ENCODE results near the gene MATN1.

The MATN1 gene

DNA sequence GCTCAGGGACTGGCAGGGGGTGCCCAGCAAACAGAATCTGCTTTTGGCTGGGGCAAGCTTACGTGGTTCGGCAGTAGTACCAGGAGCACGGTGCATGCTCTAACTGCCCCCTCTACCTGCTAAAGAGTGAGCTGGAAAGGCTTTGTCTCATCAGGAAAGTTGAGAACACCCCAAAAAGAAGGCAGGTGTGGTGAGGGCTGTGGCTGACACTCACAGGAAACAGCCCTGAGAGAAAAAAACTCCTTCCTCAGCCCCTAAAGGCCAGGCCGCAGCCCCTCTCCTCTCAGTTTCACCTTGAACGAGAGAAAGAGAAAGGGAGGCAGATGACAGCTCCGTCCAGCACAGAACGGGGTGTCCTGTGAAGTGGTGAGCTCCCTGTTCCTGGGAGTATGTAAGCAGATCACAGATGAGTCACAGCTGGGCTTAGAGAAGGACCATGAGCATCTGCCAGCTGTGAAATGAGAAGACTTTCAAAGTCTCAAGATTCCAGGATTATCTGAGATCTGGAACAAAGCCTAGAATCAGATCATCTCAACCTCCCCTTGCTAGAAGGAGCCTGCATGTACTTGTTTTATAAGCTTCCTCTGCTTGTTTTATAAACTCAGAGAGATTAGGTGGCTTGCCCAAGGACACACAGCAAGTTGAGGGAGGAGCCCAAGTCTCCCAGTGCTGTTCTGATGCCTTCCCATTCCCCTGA, 20.8 kb upstream of the MATN1 start:
- no peak for DNase-seq

DNA sequence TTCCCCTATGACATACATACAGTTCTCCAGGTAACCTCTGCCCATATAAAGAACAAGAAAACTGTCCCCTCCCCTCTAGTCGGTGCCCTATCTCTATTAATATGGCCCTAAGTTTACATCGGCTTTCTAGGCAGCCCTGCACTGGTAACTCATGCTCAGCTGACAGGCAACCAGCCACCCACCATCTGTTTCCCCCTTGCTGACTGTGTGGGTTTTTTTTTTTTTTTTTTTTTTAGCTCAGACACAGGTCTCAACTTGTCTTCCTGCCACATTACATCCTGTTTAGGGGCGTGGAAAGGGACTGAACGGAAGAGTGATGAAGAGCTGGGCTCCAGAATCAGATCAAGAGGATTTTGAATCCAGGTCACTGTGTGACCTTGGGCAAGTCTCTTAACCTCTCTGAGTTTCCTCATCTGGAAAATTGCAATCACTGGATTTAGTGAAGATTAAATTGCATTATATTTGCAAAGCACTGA, 20.2 kb upstream of the MATN1 start:
- DNase-seq, result peak; percentile 86

DNA sequence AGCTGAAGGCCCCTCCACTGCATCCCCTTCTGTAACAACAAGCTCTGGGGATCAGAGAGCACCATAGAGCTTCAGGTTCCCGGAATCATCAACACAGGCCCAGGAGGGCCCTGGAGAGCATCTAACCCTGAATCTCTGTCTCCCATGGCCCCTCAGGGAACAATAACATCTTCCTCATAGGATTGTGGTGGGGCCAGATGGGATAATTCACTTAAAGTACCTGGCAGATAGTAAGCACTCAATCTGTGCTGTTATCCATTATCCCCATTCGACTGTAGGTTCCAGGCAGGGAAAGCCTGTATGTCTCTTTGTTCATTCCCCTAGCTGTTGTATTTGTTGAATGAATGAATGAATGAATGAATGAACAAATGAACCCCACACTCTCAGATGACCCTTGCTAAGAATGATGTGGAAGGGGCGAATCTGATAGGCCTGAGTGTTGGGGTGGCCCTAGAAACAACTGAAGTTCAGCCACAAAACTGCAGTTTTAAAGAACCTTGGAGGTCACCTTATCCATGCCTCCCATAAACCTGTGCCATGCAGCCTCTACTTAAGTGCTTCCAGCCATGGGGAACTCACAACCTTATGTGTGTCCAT, 19.7 kb upstream of the MATN1 start:
- no peak for DNase-seq

DNA sequence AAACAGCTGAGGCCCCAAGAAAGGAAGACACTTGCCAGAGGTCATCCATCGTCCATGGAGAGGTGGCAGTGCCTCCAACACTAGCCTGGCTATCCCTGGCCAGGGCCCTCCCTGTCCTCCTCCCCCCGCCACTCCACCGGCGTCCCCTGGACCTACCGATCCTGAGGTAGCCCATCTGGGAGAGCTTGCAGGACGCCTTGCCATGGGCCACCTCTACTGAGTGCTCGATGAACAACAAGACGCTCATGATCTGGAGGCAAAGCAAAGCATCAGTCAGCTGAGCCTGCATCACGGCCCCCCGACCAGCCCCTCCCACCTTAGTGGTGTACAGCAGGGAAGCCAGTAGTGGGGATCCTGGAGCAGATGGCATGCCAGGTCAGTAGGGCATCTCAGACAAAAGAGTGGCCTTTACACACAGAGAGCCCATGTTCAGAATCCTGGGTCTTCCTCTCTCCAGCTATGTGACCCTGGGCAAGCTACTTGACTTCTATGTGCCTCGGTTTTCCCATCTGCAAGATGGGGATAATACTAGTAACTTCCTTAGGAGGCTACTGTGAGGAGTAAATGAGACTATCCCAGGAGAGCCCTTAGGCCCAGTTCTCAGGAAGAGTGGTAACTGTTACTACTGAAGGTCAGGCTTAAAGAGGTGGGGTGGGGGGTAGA, 19.0 kb upstream of the MATN1 start:
- DNase-seq, result no peak

DNA sequence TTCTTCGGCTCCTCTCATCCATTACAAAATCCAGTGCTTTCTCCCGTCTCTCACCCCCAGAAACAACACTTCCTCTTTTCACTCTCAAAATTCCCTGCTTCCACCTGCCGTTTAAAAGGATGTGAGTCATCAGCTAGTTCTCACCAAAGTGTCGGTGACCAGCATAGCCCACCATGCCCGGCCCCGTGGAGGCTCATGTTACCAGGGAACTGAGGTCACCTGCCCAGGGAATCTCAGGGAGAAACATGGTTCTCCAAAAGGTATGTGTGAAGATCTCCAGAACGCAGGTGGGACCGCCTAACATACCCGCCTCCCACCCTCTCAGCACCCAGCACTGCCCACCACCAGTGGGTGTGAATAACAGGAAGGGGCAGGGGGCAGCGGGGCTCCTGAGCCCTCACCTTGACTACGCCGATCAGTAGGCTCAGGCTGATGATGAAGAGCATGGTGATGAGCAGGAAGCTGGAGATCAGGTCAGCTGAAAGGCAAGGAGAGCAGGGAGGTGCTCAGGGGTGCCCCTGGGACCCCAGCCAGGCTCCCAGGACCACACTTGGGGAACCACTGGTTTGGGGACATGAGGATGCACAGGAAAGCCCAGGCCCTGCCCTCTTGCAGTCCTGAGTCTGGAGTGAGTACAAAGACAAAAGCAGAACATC, 18.0 kb upstream of the MATN1 start:
- no peak for DNase-seq

DNA sequence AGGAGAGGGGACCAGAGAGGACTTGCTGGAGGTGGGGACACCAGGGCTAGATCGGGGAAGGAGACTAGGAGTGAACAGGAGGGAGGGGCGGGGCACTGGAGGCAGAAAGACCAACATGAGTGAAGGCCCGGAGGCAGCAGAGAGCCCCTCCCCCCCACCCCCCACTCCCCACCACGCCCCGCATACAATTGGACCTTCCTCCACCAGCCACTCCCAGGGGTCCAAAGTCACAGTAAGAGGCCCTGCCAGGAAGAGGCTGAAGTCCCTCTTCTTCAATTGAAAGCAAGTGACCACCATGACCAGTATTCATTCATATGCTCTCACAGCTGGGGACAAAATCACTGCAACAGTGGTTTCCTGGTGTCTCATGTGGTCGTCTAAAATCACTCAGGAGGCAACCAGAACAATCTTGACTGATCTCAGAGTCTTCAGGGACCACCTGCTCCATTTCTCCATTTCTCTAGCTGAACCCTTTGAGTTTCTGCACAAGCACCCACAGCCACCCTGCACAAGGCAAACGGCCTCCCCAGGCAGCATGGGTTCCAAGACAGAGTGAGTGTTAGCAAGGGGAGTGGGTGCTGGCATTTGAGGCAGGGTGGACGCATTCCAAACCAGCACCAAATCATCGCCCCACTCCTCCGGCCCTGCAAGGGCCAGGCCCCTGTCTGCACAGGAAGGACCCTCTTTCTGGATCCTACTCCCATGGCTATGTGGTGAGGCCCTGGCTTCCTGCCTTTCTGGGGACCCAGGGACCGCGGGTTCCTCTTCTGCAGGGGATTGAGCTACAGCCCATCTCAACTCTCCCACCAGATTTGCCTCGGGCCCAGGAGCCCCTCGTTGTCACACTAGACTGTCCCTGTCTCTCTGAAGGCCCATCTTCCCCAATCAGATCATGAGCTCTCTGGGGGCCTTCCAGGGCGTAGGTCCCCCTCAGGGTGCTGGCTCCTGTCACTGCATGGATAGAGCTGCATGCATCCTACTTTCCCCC, 17.2 kb upstream of the MATN1 start:
- DNase-seq, result no peak

DNA sequence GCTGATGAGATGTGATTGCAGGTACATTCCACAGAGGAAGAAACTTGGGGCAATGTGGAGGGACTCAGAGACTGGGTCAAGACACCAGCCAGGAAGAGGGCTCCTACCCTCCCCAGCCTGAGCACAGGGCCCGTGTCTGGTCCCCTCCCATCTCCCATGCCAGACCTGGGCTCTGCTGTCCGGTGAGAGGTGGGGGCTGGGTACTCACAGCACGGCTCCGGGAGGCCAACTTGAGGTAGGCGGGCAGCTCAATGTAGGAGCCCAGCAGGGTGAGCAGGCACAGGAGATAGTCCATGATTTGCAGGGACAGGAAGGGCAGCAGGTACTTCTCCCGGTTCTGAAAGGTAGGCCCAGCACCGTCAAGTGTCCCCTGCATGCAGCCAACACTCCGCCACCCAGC, 16.2 kb upstream of the MATN1 start:
- no peak for DNase-seq

DNA sequence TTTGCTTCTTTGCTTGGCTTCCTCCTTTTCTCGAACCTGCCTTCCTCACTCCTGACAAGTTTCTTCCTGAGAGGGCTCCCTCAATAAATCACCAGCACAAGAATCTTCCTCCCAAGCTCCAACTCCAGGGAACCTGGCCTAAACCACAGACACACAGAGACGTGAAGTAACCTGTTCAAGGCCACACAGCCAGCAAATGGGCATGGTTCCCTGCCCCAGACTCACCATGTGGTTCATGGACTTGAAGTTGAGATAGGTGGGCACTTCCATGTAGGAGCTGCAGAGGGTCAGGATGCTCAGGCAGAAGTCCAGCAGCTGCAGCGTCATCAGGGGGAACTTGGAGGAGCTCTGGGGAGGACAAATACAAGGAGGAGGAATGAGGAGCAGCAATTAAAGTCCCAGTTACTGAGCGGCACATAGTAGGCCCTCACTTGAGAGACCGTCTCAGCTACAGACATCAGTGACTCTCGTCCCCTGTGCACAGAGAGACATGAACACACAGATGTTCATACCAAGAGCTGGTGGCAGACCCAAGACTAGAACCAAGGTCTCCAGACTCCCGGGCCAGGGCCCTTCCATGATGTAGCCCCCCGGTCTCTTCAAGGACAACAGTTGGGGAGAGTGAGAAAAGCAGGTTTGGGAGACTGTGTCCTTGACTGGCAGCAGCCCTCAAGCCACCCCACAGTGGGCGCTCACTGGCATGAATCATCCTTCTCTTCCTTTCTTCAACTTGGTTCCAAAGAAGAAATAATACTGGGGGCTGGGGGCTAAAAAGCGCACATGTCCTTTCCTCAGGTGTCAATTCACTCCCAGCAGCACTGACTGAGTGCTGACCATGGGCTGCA, 15.6 kb upstream of the MATN1 start:
- no peak for DNase-seq

DNA sequence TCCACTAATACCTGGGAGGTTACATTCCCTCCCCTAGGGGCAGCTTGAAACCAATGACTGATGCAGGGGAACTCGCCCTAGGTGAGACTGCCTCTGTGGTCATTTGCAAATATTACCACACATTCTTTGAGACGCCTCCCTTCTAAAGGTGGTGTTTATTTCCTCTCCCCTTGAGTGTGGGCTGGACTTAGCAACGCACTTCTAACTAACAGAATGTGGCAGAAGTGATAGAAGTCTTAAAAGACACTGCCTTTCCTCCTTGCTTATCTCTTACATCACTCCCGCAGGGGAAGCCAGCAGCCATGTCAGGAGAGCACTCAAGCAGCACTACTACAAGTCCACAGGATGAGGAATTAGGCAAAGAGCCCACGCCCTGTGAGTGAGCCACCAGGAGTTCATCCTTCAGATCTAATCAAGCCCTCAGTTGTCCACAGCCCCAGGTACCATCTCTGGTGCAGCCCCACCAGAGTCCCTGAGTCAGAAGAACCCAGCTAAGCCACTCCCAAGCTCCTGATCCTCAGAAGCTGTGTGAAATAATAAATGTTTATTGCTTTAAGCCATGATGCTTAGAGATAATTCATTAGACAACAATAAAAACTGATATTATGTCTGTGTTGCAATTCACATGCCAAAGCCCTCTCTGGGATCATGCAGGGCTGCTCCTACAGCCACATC, 14.8 kb upstream of the MATN1 start:
- DNase-seq, result no peak

DNA sequence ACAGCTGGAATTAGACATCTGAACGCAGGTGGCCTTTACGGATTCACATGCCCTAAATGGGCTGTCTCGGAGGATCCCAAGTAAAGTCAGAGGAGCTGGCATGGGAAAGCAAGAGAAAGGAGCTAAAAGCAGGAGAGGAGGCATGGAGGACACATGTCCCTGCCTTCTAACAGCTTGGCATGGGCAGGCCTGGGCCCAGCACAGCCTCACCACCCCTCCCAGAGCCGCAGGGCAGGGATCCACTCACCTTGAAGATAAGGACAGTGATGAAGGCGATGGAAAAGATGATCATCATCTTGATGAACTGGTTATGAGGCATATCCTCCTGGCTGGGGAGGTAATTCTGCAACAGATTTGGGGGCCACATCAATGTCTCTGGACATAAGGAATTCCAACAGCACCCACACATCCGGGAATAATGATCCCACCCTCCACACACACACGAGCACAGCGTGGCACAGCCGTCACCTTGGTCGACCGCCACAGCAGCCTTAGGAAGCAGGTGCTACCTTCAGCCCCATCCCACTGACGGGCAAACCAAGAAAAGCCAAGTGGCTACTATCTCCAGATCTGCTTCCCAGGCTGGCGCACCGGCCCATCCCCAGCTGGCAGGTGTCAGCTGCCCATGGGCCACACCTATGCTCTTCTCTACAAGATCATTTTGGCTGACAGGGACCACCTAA, 14.1 kb upstream of the MATN1 start:
- DNase-seq, result no peak

DNA sequence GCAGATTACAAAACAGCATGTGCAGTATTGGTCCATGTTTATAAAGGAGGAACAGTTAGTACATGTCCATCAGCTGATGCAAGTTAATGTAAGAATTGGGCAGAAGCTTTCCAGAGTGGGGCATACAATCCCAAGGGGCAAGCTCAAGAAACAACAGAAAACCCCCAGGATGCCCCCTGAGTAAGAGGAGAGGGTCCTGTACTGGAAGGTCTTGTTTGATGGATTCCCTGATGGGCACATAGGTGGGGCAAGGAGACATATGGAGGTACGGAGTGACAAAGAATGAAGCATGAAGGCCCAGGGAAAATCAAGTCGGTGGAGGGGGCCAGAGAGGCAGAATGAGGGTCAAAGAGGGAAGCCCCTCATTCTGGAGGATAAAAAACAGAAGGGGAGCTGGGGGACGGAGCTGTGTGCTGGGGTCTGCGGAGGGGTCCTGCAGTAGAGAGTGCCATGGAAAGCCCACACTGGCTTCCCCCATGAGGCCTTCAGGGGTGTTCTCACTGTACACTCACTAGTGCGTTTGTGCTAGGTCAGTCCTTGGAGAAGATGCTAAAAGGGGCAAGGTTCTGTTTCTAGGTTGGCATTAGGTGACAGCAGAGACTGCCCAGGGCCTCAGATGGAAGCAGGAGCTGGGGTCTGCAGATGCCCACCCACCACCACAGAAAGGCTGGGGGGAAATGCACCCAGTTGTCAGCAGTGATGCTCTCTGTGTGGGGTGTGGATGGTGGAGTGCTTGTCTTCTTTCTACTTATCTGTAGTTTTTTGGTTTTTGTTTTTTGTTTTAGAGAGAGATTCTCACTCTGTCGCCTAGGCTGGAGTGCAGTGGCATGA, 12.5 kb upstream of the MATN1 start:
- no peak for DNase-seq

DNA sequence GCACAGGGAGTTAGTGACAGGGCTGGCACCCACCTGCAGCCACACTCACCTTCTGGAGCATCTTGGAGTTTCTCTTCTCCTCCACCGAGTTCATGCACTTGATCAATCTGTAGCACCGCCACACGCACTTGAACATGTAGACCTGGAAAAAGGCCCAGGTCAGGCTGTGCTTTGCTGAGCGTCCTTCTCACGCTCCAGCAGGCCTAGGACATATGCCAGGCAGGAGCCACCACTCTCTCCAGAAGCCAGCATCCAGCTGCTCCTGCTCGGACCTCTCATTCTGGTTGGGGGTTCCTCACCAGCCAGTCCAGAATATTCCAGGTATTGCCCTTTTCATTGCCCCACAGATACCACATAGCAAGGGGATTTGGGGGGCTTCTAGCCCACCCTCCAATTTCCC, 11.7 kb upstream of the MATN1 start:
- no peak for DNase-seq

DNA sequence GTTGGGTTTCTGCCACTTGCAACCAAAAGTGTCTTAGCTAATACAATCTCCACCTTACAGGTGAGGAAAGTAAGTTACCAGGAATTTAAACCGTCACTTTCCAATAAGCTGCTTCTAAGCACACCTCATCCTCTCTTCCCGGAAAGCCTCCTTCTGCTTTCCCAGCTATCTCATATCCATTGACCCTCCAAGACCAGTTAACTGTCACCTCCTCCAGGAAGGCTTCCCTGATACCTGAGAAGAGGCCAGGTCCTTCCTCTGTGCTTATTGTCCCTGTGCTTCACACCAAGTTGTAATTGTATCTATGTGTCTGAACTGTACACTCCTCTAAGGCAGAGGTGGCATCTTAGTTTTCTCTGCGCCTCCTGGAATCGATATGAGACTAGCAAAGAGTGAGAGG, 11.2 kb upstream of the MATN1 start:
- DNase-seq, result no peak

DNA sequence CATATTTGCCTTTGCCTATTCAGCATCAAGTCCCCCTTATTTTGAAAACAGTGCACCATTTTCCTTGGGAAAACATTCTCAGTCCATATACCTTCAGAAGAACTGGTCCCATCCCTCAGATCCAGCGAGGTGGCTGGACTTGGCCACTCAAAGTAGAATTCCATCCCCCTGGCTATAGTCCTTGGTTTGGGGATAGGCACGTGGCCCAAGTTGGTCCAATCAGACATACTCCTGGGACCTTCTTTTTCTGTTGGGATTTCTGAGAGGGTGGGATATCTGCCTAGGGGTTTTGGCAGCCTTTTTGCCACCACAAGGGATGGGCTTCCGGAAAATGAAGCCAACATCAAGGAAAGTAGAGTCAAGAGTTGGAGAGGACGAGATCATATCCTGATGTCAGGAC, 10.7 kb upstream of the MATN1 start:
- DNase-seq, result no peak

DNA sequence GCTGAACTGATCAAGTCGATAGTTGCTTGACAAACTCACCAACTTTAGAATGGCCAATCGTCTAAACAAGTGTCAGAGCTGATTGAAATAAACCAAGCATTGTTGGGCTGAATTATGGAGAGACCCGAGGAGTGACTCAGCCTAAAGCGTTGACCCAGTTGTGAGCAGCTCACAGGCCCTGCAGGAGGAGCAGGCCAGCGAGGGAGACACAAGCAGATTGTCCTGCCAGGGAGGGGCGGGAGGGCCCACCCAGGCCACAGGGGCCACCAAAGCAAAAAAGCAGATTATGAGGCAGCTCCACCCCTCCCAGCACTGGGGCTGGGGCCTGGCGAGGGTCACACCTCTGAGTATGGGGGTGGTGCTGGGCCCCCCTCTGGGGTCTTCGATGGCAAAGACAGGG, 10.1 kb upstream of the MATN1 start:
- no peak for DNase-seq

DNA sequence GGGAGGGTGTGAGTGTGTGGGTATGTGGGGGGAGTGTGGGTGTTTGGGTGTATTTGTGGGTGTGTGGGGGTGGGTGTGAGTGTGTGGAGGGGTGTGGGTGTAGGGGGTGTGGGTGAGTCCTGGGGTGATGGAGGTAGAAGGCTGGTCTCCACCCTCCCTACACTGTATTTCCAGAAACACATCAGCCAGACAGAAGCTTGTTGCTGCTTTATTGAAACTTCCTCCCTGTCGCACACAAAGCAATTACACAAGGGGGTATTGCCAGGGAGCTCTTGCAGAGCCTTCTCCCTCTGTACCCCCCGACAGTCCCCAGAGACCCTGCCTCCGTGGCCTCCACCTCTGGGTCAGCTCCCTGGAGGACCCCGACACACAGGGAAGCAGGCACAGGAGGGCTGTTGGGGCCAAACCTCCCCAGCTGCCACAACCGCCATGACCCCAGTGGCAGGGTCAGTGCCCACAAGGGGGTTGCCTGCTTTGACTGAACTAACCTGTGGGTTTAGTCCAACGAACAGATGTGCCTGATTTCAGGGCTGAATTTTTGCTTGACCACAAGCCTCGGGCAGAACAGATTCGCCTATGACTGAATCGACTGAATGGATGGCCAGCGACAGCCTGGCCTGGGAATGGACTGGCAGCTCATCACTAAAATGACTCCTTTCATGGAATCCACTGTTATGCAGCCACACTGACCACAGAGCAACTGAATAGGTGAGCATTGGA, 9.1 kb upstream of the MATN1 start:
- no peak for DNase-seq

DNA sequence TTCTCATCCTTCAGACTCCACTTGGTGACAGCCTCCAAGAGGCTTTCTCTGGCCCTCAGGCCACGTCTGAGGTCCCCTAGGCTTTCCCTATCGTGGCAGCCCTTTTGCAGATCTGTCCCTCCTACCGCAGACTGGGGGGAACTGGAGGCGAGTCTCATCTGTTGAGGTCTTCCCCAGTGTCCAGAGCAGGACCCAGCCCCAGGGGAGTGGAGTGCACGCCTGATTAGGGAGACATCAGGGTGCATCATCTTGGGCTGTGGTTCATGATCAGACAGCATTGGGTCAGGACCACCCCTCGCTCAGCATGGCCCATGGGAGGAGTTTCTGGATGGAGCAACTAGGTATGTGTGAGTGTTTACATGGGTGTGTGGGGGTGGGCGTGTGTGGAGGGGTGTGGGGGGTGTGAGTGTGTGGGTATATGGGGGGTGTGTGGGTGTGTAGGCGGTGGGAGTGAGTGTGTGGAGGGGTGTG, 8.5 kb upstream of the MATN1 start:
- no peak for DNase-seq

DNA sequence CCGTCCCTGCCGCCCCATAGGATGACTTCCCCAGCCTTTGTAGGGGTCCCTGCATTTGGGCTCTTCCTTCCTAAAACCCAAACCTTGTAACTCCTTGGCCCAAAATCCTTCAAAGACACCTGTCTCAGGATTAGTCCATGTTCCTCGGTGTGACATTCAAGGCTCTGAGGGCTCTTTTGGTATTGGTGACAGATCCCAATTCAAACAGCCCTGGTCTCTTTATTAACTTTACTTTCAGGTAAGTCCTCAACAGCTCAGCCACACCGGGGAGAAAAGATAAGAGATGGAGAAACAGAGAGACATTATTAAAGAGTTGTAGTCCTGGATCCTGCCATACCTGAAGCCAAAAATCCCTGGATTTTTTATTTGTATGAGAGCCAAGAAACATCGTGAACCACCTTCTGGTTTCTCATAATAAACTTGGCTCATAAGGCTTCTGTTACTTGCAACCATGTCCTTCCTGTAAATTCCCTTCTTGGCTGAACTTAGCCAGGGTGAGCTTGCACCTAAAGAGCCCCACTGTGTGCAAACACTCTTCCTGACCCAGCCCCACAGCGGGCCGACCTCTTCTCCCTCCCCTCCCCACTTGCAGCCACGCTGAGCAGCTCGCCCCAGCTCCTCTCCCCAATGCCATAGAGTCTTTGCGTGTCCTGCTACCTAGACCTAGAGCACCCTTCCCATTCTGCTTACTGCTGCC, 7.9 kb upstream of the MATN1 start:
- DNase-seq, result no peak
